GM23338 (cell line): ENCODE data around the gene KIF21A. TPM values are rescaled to one million over a fixed set of nuclear protein-coding genes. Genes with fewer than 3 reads are reported as not detected.

Experiments used
- ATAC-seq: fragments of 200-7000 bp; cut with Tn5 transposase; 3 replicates; pipeline ENCODE4 v1.9.1; 2020
- DNase-seq: peaks from one replicate; pipeline ENCODE4 v3.0.0-alpha.2; 2015; ENCODE audit warnings: low spot score
- H2AFZ ChIP-seq: fragments of 200-600 bp; sonication (generic); 2 replicates; pipeline ENCODE4 v1.8.0; 2016; ENCODE audit warnings: antibody characterized with exemption, mild to moderate bottlenecking, moderate library complexity
- H3F3A ChIP-seq: fragments of 200-600 bp; sonication (generic); replicated peaks from 2 replicates; pipeline ENCODE4 v1.8.0; 2017; ENCODE audit warnings: antibody characterized with exemption, mixed run types, low read depth
- H3K27ac ChIP-seq: fragments of 200-600 bp; sonication (generic); 2 replicates; pipeline ENCODE4 v1.6.1; 2016; ENCODE audit warnings: low read depth
- H3K27me3 ChIP-seq: fragments of 200-600 bp; sonication (generic); 2 replicates; pipeline ENCODE4 v1.8.0; 2016; ENCODE audit warnings: mild to moderate bottlenecking, mixed run types, moderate library complexity; ENCODE audit not compliant: insufficient read depth
- H3K36me3 ChIP-seq: fragments of 200-600 bp; sonication (generic); 2 replicates; pipeline ENCODE4 v1.8.0; 2016; ENCODE audit warnings: mild to moderate bottlenecking; ENCODE audit not compliant: insufficient read depth
- H3K4me1 ChIP-seq: fragments of 200-600 bp; sonication (generic); 2 replicates; pipeline ENCODE4 v1.8.0; 2016; ENCODE audit warnings: mild to moderate bottlenecking, moderate library complexity; ENCODE audit not compliant: insufficient read depth
- H3K4me2 ChIP-seq: fragments of 200-600 bp; sonication (generic); 2 replicates; pipeline ENCODE4 v1.7.1; 2017; ENCODE audit warnings: mixed run types
- H3K4me3 ChIP-seq: fragments of 200-600 bp; sonication (generic); 2 replicates; pipeline ENCODE4 v1.6.1; 2016; ENCODE audit warnings: mixed run types
- H3K79me2 ChIP-seq: fragments of 200-600 bp; sonication (generic); replicated peaks from 2 replicates; pipeline ENCODE4 v1.8.0; 2017; ENCODE audit warnings: mild to moderate bottlenecking; ENCODE audit not compliant: insufficient read depth
- H3K9me2 ChIP-seq: fragments of 200-600 bp; sonication (generic); 2 replicates; pipeline ENCODE4 v1.8.0; 2017; ENCODE audit not compliant: insufficient read depth
- H4K20me1 ChIP-seq: fragments of 200-600 bp; sonication (generic); replicated peaks from 2 replicates; pipeline ENCODE4 v1.8.0; 2017; ENCODE audit warnings: mild to moderate bottlenecking; ENCODE audit not compliant: insufficient read depth
- H3K27ac Mint-ChIP-seq: 2 replicates; pipeline ENCODE4 v1.8.0; 2020; ENCODE audit warnings: inconsistent platforms, mild to moderate bottlenecking, moderate library complexity, mixed read lengths
- H3K27me3 Mint-ChIP-seq: 3 replicates; pipeline ENCODE4 v1.8.0; 2022; ENCODE audit warnings: low read depth, mild to moderate bottlenecking, moderate library complexity, mixed read lengths, inconsistent platforms; ENCODE audit not compliant: insufficient read depth, poor library complexity
- H3K36me3 Mint-ChIP-seq: 3 replicates; pipeline ENCODE4 v1.8.0; 2021; ENCODE audit warnings: low read depth, mild to moderate bottlenecking, inconsistent platforms, moderate library complexity, mixed read lengths
- H3K4me1 Mint-ChIP-seq: 3 replicates; pipeline ENCODE4 v1.8.0; 2020; ENCODE audit warnings: mild to moderate bottlenecking, inconsistent platforms, mixed read lengths
- H3K4me3 Mint-ChIP-seq: 3 replicates; pipeline ENCODE4 v1.8.0; 2021; ENCODE audit warnings: moderate library complexity, mild to moderate bottlenecking, inconsistent platforms, mixed read lengths
- H3K9me3 Mint-ChIP-seq: 3 replicates; pipeline ENCODE4 v1.8.0; 2020; ENCODE audit warnings: moderate library complexity, mild to moderate bottlenecking, inconsistent platforms, mixed read lengths
- CREB1 ChIP-seq: fragments of 250-450 bp; sonication (Bioruptor Pico); IDR thresholded peaks from 2 replicates; pipeline ENCODE4 v1.5.0; 2020; ENCODE audit warnings: low read depth, mild to moderate bottlenecking, moderate library complexity
- CTCF ChIP-seq, 2 experiments: fragments of 200-600 bp in 1 of 2; sonication (generic) in 1 of 2; conservative IDR thresholded peaks; 2 replicates each; pipeline versions ENCODE4 v1.5.1 to v1.6.1; 2016 to 2017; ENCODE audit warnings: antibody characterized with exemption in 2 of 2, low read depth in 2 of 2, mild to moderate bottlenecking in 2 of 2, moderate library complexity in 1 of 2
- ETS1 ChIP-seq: IDR thresholded peaks from 2 replicates; pipeline ENCODE4 v1.6.1; 2016; ENCODE audit warnings: antibody characterized with exemption
- EZH2 ChIP-seq: fragments of 200-600 bp; sonication (generic); IDR thresholded peaks from one replicate; pipeline ENCODE4 v1.8.0; 2017; ENCODE audit warnings: antibody characterized with exemption, mild to moderate bottlenecking, low read depth; ENCODE audit not compliant: unreplicated experiment
- EZH2phosphoT487 ChIP-seq: fragments of 200-600 bp; sonication (generic); IDR thresholded peaks from one replicate; pipeline ENCODE4 v1.8.1; 2018; ENCODE audit warnings: antibody characterized with exemption; ENCODE audit not compliant: unreplicated experiment
- JUNB ChIP-seq: IDR thresholded peaks from one replicate; pipeline ENCODE4 v1.6.1; 2016; ENCODE audit warnings: antibody characterized with exemption; ENCODE audit not compliant: unreplicated experiment
- NANOG ChIP-seq: IDR thresholded peaks from 2 replicates; pipeline ENCODE4 v1.6.1; 2016; ENCODE audit warnings: antibody characterized with exemption, borderline replicate concordance
- POLR2AphosphoS5 ChIP-seq: IDR thresholded peaks from 2 replicates; pipeline ENCODE4 v1.6.1; 2016; ENCODE audit warnings: antibody characterized with exemption, low read depth
- STAT1 ChIP-seq: IDR thresholded peaks from one replicate; pipeline ENCODE4 v1.6.1; 2016; ENCODE audit warnings: antibody characterized with exemption; ENCODE audit not compliant: unreplicated experiment
- ZNF114 ChIP-seq: fragments of 250-450 bp; sonication (Bioruptor Pico); IDR thresholded peaks from 2 replicates; pipeline ENCODE4 v1.5.0; 2020; ENCODE audit warnings: mild to moderate bottlenecking, moderate library complexity
- ZNF331 ChIP-seq: fragments of 250-450 bp; sonication (Bioruptor Pico); IDR thresholded peaks from 2 replicates; pipeline ENCODE4 v1.5.0; 2020; ENCODE audit warnings: low read depth, mild to moderate bottlenecking, moderate library complexity
- ZNF462 ChIP-seq: fragments of 250-450 bp; sonication (Bioruptor Pico); IDR thresholded peaks from 2 replicates; pipeline ENCODE4 v1.5.0; 2020; ENCODE audit warnings: mild to moderate bottlenecking, moderate library complexity
- polyA plus RNA-seq: library from polyadenylated mRNA; unstranded; fragments of >200 nt; fragmentation: Nextera tagmentation; extraction: Ambion mirVana; gene quantifications from 2 replicates; pipeline ENCODE4 v1.2.1, GENCODE V29; 2016
- total RNA-seq: library from RNA; depleted of rRNA; stranded (reverse); fragments of >200 nt; shearing (Covaris generic); gene quantifications from 2 replicates; pipeline ENCODE4 v1.2.3, GENCODE V29; 2014

Gene KIF21A
- total and polyA plus RNA-seq, 2 experiments from 2014 or later: 28.8 to 32.0 TPM

- no peak overlapping the region for H2AFZ ChIP-seq
- Mint-ChIP-seq H3K9me3 (peaks cover 7% of the 10 kb centered on the region; the same call in 1 of the 3 replicates), H3K36me3 (no peaks in the 10 kb centered on the region), H3K27me3 (no peaks in the 10 kb centered on the region), H3K4me1 (no peaks in the 10 kb centered on the region), H3K27ac (no peak overlapping the region), H3K4me3 (no peak overlapping the region)
- H3K27ac ChIP-seq: no peak overlapping the region
- no peaks in the 10 kb centered on the region for H3K4me1 ChIP-seq
- DNase-seq (no peak), ATAC-seq (no peak)
- no peaks in the 10 kb centered on the region for H3K79me2 ChIP-seq
- TF ChIP-seq STAT1 (no peak), ZNF114 (CRISPR knock-in tag) (no peak), ZNF462 (CRISPR knock-in tag) (no peak), ZNF331 (no peak), ETS1 (no peak), EZH2 (no peak), POLR2AphosphoS5 (no peak), JUNB (no peak), EZH2phosphoT487 (no peak), CTCF (conservative IDR thresholded peaks at IDR 0.05; ENCODE audit: low read depth in 2 of 2) (no peak), NANOG (no peak), CREB1 (CRISPR knock-in tag) (no peak)
- no peak overlapping the region for H3K4me2 ChIP-seq
- no peaks in the 10 kb centered on the region for H3F3A ChIP-seq
- H3K9me2 ChIP-seq: no peaks in the 10 kb centered on the region
- no peaks in the 10 kb centered on the region for H3K36me3 ChIP-seq
- H4K20me1 ChIP-seq: no peaks in the 10 kb centered on the region
- H3K27me3 ChIP-seq: no peaks in the 10 kb centered on the region
- no peak overlapping the region for H3K4me3 ChIP-seq
Measured at GRCh38 chr12:39483597-39483996, 40.7 kb upstream of the KIF21A start.
